ENCODE data around the gene KDELR3. TPM values are rescaled to one million over a fixed set of nuclear protein-coding genes. Genes with fewer than 3 reads are reported as not detected.

The KDELR3 gene
- total and polyA plus RNA-seq, 10 of the 15 experiments (the other 5 are each of a cell fraction or from before 2014, with no cell fraction given), result 0.15 to 0.98 (median 0.25) TPM; not detected in 1

DNA sequence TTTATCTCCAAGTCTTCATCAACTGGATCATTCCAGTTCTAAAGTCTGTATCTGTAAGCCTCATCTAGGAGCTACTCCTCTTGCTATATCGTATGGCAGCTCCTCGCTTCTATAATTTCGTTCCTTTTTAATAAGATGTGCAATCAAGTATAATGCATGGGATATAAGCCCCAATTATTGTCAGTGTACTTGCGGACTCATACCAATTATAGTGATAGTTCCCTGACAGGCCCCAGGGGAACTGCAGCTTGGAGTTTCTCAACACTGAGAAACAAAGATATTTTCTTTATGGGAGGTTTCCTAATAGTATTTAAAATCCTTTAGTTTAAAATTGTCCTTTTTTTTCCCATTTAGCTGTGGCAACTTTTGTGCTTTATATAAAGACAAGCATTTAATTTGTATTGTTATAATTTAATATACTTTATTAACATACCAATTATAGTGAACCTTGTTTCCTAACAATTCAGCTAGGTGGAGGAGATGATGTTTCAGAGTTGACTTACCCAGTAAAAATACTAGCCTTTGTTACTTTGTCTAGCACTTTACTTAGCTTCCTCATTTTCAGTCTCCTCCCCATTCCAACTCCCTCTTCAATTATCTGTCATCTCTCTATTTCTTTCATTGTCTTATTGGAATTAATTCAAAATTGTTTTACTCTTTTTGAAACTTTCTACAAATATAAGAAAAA is 63.5 kb downstream of the KDELR3 start (continued):
- TF ChIP-seq, protein P1, sequence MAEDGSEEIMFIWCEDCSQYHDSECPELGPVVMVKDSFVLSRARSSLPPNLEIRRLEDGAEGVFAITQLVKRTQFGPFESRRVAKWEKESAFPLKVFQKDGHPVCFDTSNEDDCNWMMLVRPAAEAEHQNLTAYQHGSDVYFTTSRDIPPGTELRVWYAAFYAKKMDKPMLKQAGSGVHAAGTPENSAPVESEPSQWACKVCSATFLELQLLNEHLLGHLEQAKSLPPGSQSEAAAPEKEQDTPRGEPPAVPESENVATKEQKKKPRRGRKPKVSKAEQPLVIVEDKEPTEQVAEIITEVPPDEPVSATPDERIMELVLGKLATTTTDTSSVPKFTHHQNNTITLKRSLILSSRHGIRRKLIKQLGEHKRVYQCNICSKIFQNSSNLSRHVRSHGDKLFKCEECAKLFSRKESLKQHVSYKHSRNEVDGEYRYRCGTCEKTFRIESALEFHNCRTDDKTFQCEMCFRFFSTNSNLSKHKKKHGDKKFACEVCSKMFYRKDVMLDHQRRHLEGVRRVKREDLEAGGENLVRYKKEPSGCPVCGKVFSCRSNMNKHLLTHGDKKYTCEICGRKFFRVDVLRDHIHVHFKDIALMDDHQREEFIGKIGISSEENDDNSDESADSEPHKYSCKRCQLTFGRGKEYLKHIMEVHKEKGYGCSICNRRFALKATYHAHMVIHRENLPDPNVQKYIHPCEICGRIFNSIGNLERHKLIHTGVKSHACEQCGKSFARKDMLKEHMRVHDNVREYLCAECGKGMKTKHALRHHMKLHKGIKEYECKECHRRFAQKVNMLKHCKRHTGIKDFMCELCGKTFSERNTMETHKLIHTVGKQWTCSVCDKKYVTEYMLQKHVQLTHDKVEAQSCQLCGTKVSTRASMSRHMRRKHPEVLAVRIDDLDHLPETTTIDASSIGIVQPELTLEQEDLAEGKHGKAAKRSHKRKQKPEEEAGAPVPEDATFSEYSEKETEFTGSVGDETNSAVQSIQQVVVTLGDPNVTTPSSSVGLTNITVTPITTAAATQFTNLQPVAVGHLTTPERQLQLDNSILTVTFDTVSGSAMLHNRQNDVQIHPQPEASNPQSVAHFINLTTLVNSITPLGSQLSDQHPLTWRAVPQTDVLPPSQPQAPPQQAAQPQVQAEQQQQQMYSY (CRISPR knock-in tag; IDR thresholded peaks at IDR 0.05), result no peak

Other genes with a start within 250 kb of the KDELR3 start
Only the 7 nearest of the 10 such genes appear.
- 4.7 and 5.8 TPM in 2 replicates for gene TMEM184B, start 195.1 kb upstream of the KDELR3 start, total RNA-seq (2014; rRNA removed)
- gene TMEM184B, start 195.1 kb upstream of the KDELR3 start, total RNA-seq (2014; rRNA removed; fragmentation: Illumina TruSeq; extraction: Trizol), result 4.2 and 5.0 TPM in 2 replicates
- gene TMEM184B, start 195.1 kb upstream of the KDELR3 start, total RNA-seq (2021), result 19.5 and 22.4 TPM in 2 replicates
- gene TMEM184B, start 195.1 kb upstream of the KDELR3 start, polyA plus RNA-seq (2011; rRNA removed), result 2.0 and 3.6 TPM in 2 replicates
- gene TMEM184B, start 195.1 kb upstream of the KDELR3 start, polyA plus RNA-seq (2014; fragmentation: Illumina TruSeq; extraction: Trizol), result 9.8 and 10.0 TPM in 2 replicates
- 1 to 10 TPM in 1 of 2 experiments, under 1 TPM in 1; 0.56 to 1.0 TPM for gene TMEM184B, start 195.1 kb upstream of the KDELR3 start, polyA plus RNA-seq (2014; fragmentation: Nextera tagmentation; extraction: Ambion mirVana)
- 14.7 and 15.7 TPM in 2 replicates for gene TMEM184B, start 195.1 kb upstream of the KDELR3 start, polyA plus RNA-seq (2014; rRNA removed)
- 10 to 100 TPM; 16.1 to 17.1 TPM for gene TMEM184B, start 195.1 kb upstream of the KDELR3 start, polyA plus RNA-seq (2016; fragmentation: Nextera tagmentation; extraction: Ambion mirVana)
- gene CSNK1E, start 150.7 kb upstream of the KDELR3 start, total RNA-seq (2014; rRNA removed), result 78.7 and 88.5 TPM in 2 replicates
- gene CSNK1E, start 150.7 kb upstream of the KDELR3 start, total RNA-seq (2014; rRNA removed; fragmentation: Illumina TruSeq; extraction: Trizol), result 48.3 and 51.6 TPM in 2 replicates
- 89.9 and 98.8 TPM in 2 replicates for gene CSNK1E, start 150.7 kb upstream of the KDELR3 start, total RNA-seq (2021)
- gene CSNK1E, start 150.7 kb upstream of the KDELR3 start, polyA plus RNA-seq (2011; rRNA removed), result 47.6 and 79.5 TPM in 2 replicates
- gene CSNK1E, start 150.7 kb upstream of the KDELR3 start, polyA plus RNA-seq (2014; fragmentation: Illumina TruSeq; extraction: Trizol), result 52.4 and 78.3 TPM in 2 replicates
- gene CSNK1E, start 150.7 kb upstream of the KDELR3 start, polyA plus RNA-seq (2014; fragmentation: Nextera tagmentation; extraction: Ambion mirVana), result 10 to 100 TPM in 1 of 2 experiments, 1 to 10 TPM in 1; 5.9 to 12.6 TPM
- gene CSNK1E, start 150.7 kb upstream of the KDELR3 start, polyA plus RNA-seq (2014; rRNA removed), result 103 and 107 TPM in 2 replicates
- 10 to 100 TPM; 17.3 to 18.5 TPM for gene CSNK1E, start 150.7 kb upstream of the KDELR3 start, polyA plus RNA-seq (2016; fragmentation: Nextera tagmentation; extraction: Ambion mirVana)
- gene KCNJ4, start 12.9 kb upstream of the KDELR3 start, total RNA-seq (2014; rRNA removed), result not detected in 2 replicates
- not detected in 2 replicates for gene KCNJ4, start 12.9 kb upstream of the KDELR3 start, total RNA-seq (2014; rRNA removed; fragmentation: Illumina TruSeq; extraction: Trizol)
- not detected in 2 replicates for gene KCNJ4, start 12.9 kb upstream of the KDELR3 start, total RNA-seq (2021)
- not detected in 2 replicates for gene KCNJ4, start 12.9 kb upstream of the KDELR3 start, polyA plus RNA-seq (2011; rRNA removed)
- gene KCNJ4, start 12.9 kb upstream of the KDELR3 start, polyA plus RNA-seq (2014; fragmentation: Illumina TruSeq; extraction: Trizol), result not detected in 2 replicates
- not detected for gene KCNJ4, start 12.9 kb upstream of the KDELR3 start, polyA plus RNA-seq (2014; fragmentation: Nextera tagmentation; extraction: Ambion mirVana)
- gene KCNJ4, start 12.9 kb upstream of the KDELR3 start, polyA plus RNA-seq (2014; rRNA removed), result not detected in 2 replicates
- not detected for gene KCNJ4, start 12.9 kb upstream of the KDELR3 start, polyA plus RNA-seq (2016; fragmentation: Nextera tagmentation; extraction: Ambion mirVana)
- 377 and 419 TPM in 2 replicates for gene DDX17, start 38.2 kb downstream of the KDELR3 start, total RNA-seq (2014; rRNA removed)
- 223 and 233 TPM in 2 replicates for gene DDX17, start 38.2 kb downstream of the KDELR3 start, total RNA-seq (2014; rRNA removed; fragmentation: Illumina TruSeq; extraction: Trizol)
- 340 and 342 TPM in 2 replicates for gene DDX17, start 38.2 kb downstream of the KDELR3 start, total RNA-seq (2021)
- 778 and 793 TPM in 2 replicates for gene DDX17, start 38.2 kb downstream of the KDELR3 start, polyA plus RNA-seq (2011; rRNA removed)
- gene DDX17, start 38.2 kb downstream of the KDELR3 start, polyA plus RNA-seq (2014; fragmentation: Illumina TruSeq; extraction: Trizol), result 310 and 395 TPM in 2 replicates
- 10 to 100 TPM; 47.1 to 91.4 TPM for gene DDX17, start 38.2 kb downstream of the KDELR3 start, polyA plus RNA-seq (2014; fragmentation: Nextera tagmentation; extraction: Ambion mirVana)
- 430 and 457 TPM in 2 replicates for gene DDX17, start 38.2 kb downstream of the KDELR3 start, polyA plus RNA-seq (2014; rRNA removed)
- gene DDX17, start 38.2 kb downstream of the KDELR3 start, polyA plus RNA-seq (2016; fragmentation: Nextera tagmentation; extraction: Ambion mirVana), result 10 to 100 TPM; 25.2 to 30.9 TPM
- gene DMC1, start 102.1 kb downstream of the KDELR3 start, total RNA-seq (2014; rRNA removed), result 1.0 and 10.8 TPM in 2 replicates
- 6.0 and 6.7 TPM in 2 replicates for gene DMC1, start 102.1 kb downstream of the KDELR3 start, total RNA-seq (2014; rRNA removed; fragmentation: Illumina TruSeq; extraction: Trizol)
- 2.2 and 2.7 TPM in 2 replicates for gene DMC1, start 102.1 kb downstream of the KDELR3 start, total RNA-seq (2021)
- 5.9 and 10.5 TPM in 2 replicates for gene DMC1, start 102.1 kb downstream of the KDELR3 start, polyA plus RNA-seq (2011; rRNA removed)
- 2.4 and 5.5 TPM in 2 replicates for gene DMC1, start 102.1 kb downstream of the KDELR3 start, polyA plus RNA-seq (2014; fragmentation: Illumina TruSeq; extraction: Trizol)
- 1 to 10 TPM; 1.5 to 3.5 TPM for gene DMC1, start 102.1 kb downstream of the KDELR3 start, polyA plus RNA-seq (2014; fragmentation: Nextera tagmentation; extraction: Ambion mirVana)
- 19.0 and 21.0 TPM in 2 replicates for gene DMC1, start 102.1 kb downstream of the KDELR3 start, polyA plus RNA-seq (2014; rRNA removed)
- gene DMC1, start 102.1 kb downstream of the KDELR3 start, polyA plus RNA-seq (2016; fragmentation: Nextera tagmentation; extraction: Ambion mirVana), result 1 to 10 TPM; 3.8 to 5.3 TPM
- gene FAM227A, start 188.3 kb downstream of the KDELR3 start, total RNA-seq (2014; rRNA removed), result under 0.01 and 0.11 TPM in 2 replicates
- gene FAM227A, start 188.3 kb downstream of the KDELR3 start, total RNA-seq (2014; rRNA removed; fragmentation: Illumina TruSeq; extraction: Trizol), result 0.14 and 0.18 TPM in 2 replicates
- 0.33 and 0.53 TPM in 2 replicates for gene FAM227A, start 188.3 kb downstream of the KDELR3 start, total RNA-seq (2021)
- gene FAM227A, start 188.3 kb downstream of the KDELR3 start, polyA plus RNA-seq (2011; rRNA removed), result 0.22 and 0.45 TPM in 2 replicates
- 0.06 and 0.28 TPM in 2 replicates for gene FAM227A, start 188.3 kb downstream of the KDELR3 start, polyA plus RNA-seq (2014; fragmentation: Illumina TruSeq; extraction: Trizol)
- gene FAM227A, start 188.3 kb downstream of the KDELR3 start, polyA plus RNA-seq (2014; fragmentation: Nextera tagmentation; extraction: Ambion mirVana), result under 1 TPM; 0.02 to 0.11 TPM
- gene FAM227A, start 188.3 kb downstream of the KDELR3 start, polyA plus RNA-seq (2014; rRNA removed), result 0.13 and 0.50 TPM in 2 replicates
- gene FAM227A, start 188.3 kb downstream of the KDELR3 start, polyA plus RNA-seq (2016; fragmentation: Nextera tagmentation; extraction: Ambion mirVana), result under 1 TPM; 0.29 to 0.59 TPM
- gene CBY1, start 188.5 kb downstream of the KDELR3 start, total RNA-seq (2014; rRNA removed), result 7.0 and 7.3 TPM in 2 replicates
- gene CBY1, start 188.5 kb downstream of the KDELR3 start, total RNA-seq (2014; rRNA removed; fragmentation: Illumina TruSeq; extraction: Trizol), result 7.0 and 7.4 TPM in 2 replicates
- gene CBY1, start 188.5 kb downstream of the KDELR3 start, total RNA-seq (2021), result 7.7 and 8.9 TPM in 2 replicates
- 10.5 and 12.7 TPM in 2 replicates for gene CBY1, start 188.5 kb downstream of the KDELR3 start, polyA plus RNA-seq (2011; rRNA removed)
- gene CBY1, start 188.5 kb downstream of the KDELR3 start, polyA plus RNA-seq (2014; fragmentation: Illumina TruSeq; extraction: Trizol), result 13.0 TPM in 2 replicates
- 10 to 100 TPM; 12.4 to 14.5 TPM for gene CBY1, start 188.5 kb downstream of the KDELR3 start, polyA plus RNA-seq (2014; fragmentation: Nextera tagmentation; extraction: Ambion mirVana)
- gene CBY1, start 188.5 kb downstream of the KDELR3 start, polyA plus RNA-seq (2014; rRNA removed), result 9.5 and 11.4 TPM in 2 replicates
- gene CBY1, start 188.5 kb downstream of the KDELR3 start, polyA plus RNA-seq (2016; fragmentation: Nextera tagmentation; extraction: Ambion mirVana), result 10 to 100 TPM; 16.8 to 18.6 TPM